ENCODE measurements around the gene TMEM150A.

TMEM150A gene

GRCh38 chr2:85590950-85591349, 11.5 kb downstream of the TMEM150A start:
- TF ChIP-seq, protein P1, sequence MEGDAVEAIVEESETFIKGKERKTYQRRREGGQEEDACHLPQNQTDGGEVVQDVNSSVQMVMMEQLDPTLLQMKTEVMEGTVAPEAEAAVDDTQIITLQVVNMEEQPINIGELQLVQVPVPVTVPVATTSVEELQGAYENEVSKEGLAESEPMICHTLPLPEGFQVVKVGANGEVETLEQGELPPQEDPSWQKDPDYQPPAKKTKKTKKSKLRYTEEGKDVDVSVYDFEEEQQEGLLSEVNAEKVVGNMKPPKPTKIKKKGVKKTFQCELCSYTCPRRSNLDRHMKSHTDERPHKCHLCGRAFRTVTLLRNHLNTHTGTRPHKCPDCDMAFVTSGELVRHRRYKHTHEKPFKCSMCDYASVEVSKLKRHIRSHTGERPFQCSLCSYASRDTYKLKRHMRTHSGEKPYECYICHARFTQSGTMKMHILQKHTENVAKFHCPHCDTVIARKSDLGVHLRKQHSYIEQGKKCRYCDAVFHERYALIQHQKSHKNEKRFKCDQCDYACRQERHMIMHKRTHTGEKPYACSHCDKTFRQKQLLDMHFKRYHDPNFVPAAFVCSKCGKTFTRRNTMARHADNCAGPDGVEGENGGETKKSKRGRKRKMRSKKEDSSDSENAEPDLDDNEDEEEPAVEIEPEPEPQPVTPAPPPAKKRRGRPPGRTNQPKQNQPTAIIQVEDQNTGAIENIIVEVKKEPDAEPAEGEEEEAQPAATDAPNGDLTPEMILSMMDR (IDR thresholded peaks at IDR 0.05; ENCODE audit: insufficient read depth, low read depth, low read length, missing control alignments) = no peak
- no peak overlapping the region for H3K4me3 ChIP-seq (ENCODE audit: low read depth, low read length)
- DNase-seq (ENCODE audit: low read depth) = no peak

GRCh38 chr2:85589982-85590791, 12.3 kb downstream of the TMEM150A start:
- no peak for DNase-seq (ENCODE audit: low read depth)
- TF ChIP-seq, protein P1 (IDR thresholded peaks at IDR 0.05; ENCODE audit: insufficient read depth, low read depth, low read length, missing control alignments) = no peak
- H3K4me3 ChIP-seq (ENCODE audit: low read depth, low read length) = no peak overlapping the region

GRCh38 chr2:85589181-85589580, 13.3 kb downstream of the TMEM150A start:
- DNase-seq (ENCODE audit: low read depth) = no peak
- TF ChIP-seq, protein P1 (IDR thresholded peaks at IDR 0.05; ENCODE audit: insufficient read depth, low read depth, low read length, missing control alignments) = no peak
- H3K4me3 ChIP-seq (ENCODE audit: low read depth, low read length) = no peak overlapping the region

GRCh38 chr2:85588645-85589044, 13.9 kb downstream of the TMEM150A start:
- H3K4me3 ChIP-seq (ENCODE audit: low read depth, low read length) = no peak overlapping the region
- TF ChIP-seq, protein P1 (IDR thresholded peaks at IDR 0.05; ENCODE audit: insufficient read depth, low read depth, low read length, missing control alignments) = no peak
- DNase-seq (ENCODE audit: low read depth) = no peak

DNA sequence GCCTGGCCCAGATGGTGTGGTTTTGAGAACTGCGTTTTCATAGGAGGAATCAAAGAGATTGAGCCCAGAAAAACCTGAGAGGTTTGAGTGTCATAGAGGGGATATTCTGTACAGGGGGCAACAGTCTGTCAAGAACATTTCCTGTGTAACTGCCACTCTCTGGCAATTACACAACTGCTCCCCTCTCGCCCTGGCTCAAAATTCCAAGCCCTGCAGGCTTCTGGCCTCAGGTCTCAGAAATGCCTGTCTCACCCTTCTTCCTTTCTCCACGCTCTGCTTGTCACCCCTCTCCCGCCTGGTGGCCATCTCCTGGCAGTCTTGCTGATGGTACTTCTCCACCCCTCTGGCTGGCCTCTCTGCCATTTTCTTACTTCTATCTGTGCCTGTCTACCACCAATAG, 14.3 kb downstream of the TMEM150A start:
- no peak overlapping the region for H3K4me3 ChIP-seq (ENCODE audit: low read depth, low read length)
- no peak for DNase-seq (ENCODE audit: low read depth)

DNA sequence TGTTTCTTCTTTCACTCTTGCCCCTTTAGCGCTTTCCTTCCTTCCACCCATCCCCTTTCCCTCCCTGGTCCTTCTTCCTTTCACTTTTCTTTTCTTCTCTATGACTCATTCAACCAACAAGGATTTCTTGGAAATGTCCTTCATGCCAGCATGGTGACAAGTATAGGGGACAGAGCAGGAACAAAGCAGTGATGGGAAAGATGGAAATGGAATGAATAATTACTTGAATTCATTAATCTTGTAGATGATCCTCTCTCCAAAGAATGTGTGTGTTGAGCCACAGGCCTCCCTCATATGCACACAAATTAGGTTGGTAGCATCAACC, 16.8 kb downstream of the TMEM150A start:
- peak overlapping the region; percentile 60 for H3K4me3 ChIP-seq (ENCODE audit: low read depth, low read length)
- TF ChIP-seq, protein P1 (IDR thresholded peaks at IDR 0.05; ENCODE audit: insufficient read depth, low read depth, low read length, missing control alignments) = no peak
- no peak for DNase-seq (ENCODE audit: low read depth)

More for the DNA sequence above, 14.3 kb downstream of the TMEM150A start:
- TF ChIP-seq, protein P1 (IDR thresholded peaks at IDR 0.05; ENCODE audit: insufficient read depth, low read depth, low read length, missing control alignments) = no peak

Data from GM12865 (cell line).